Stimulated activated CD4-positive, alpha-beta T cell treated with anti-CD3 and anti-CD28 coated beads, Interleukin-1b, Interleukin-23, amount 100 ng/mL, for 1 hour (primary cell): Measurements from ENCODE around the gene COQ9.
"Not testable (repeated sequence)": the region's sequence is repeated elsewhere in the genome, so short reads cannot be mapped to it uniquely, and the experiment has no call there.

Source experiments
- DNase-seq, 2 donors: peaks; one replicate each; pipeline ENCODE4 v3.0.0-alpha.2; 2020; ENCODE audit warnings: low read depth in 2 of 2

The COQ9 gene

GRCh38 chr16:57485091-57485915, 38.0 kb downstream of the COQ9 start:
- no peak for DNase-seq

- DNase-seq: peak; percentile 50 to 79
Observed at GRCh38 chr16:57485916-57486857, 38.9 kb downstream of the COQ9 start, which contains the start of gene DOK4. TSS of gene DOK4 (minus strand) at chr16:57486493. CDS start at chr16:57479507, 6,986 bp downstream.

GRCh38 chr16:57486858-57487834, 39.9 kb downstream of the COQ9 start:
- no peak for DNase-seq

- DNase-seq: no peak
Observed at GRCh38 chr16:57489229-57489628, 42.0 kb downstream of the COQ9 start.

GRCh38 chr16:57493767-57494166, 46.5 kb downstream of the COQ9 start:
- DNase-seq: no peak

GRCh38 chr16:57497121-57497520, 49.8 kb downstream of the COQ9 start:
- DNase-seq: no peak

- DNase-seq: no peak
Observed at GRCh38 chr16:57498031-57498430, 50.8 kb downstream of the COQ9 start.

GRCh38 chr16:57499941-57500340, 52.7 kb downstream of the COQ9 start:
- DNase-seq: not testable (repeated sequence)

- no peak for DNase-seq
Observed at GRCh38 chr16:57500578-57501111, 53.4 kb downstream of the COQ9 start.

GRCh38 chr16:57501492-57501891, 54.2 kb downstream of the COQ9 start:
- DNase-seq: no peak

GRCh38 chr16:57502048-57502775, 54.9 kb downstream of the COQ9 start:
- DNase-seq: no peak

- DNase-seq: no peak
Observed at GRCh38 chr16:57503366-57503765, 56.1 kb downstream of the COQ9 start.

- DNase-seq: no peak
Observed at GRCh38 chr16:57504001-57504400, 56.7 kb downstream of the COQ9 start.

- no peak for DNase-seq
Observed at GRCh38 chr16:57504491-57504890, 57.2 kb downstream of the COQ9 start.

- no peak for DNase-seq
Observed at GRCh38 chr16:57505169-57505568, 57.9 kb downstream of the COQ9 start.

- no peak for DNase-seq
Observed at GRCh38 chr16:57507136-57508034, 60.1 kb downstream of the COQ9 start.

- no peak for DNase-seq
Observed at GRCh38 chr16:57508035-57508425, 60.8 kb downstream of the COQ9 start.

GRCh38 chr16:57509231-57509923, 62.1 kb downstream of the COQ9 start:
- DNase-seq: no peak
